ENCODE measurements around the gene SCARF2.
"Not testable (repeated sequence)": the region's sequence is repeated elsewhere in the genome, so short reads cannot be mapped to it uniquely, and the experiment has no call there.

SCARF2 gene

GRCh38 chr22:20456722-20457076 is 19.1 kb upstream of the SCARF2 start:
- Histone ChIP-seq H3K4me1 (ENCODE audit: control insufficient read depth in 1 of 2, insufficient read depth in 1 of 2, low read depth in 1 of 2, low read length in 1 of 2) (peaks cover 22 to 35% of the 10 kb centered on the region in 2 experiments), H3K36me3 (peaks cover 38% of the 10 kb centered on the region), H3K9me3 (no peaks in the 10 kb centered on the region), H3K4me3 (ENCODE audit: low read depth in 1 of 2, low read length in 1 of 2) (no peak overlapping the region), H3K27me3 (no peaks in the 10 kb centered on the region), H3K27ac (peak overlapping the region; percentile 43)
- TF ChIP-seq, protein P1, sequence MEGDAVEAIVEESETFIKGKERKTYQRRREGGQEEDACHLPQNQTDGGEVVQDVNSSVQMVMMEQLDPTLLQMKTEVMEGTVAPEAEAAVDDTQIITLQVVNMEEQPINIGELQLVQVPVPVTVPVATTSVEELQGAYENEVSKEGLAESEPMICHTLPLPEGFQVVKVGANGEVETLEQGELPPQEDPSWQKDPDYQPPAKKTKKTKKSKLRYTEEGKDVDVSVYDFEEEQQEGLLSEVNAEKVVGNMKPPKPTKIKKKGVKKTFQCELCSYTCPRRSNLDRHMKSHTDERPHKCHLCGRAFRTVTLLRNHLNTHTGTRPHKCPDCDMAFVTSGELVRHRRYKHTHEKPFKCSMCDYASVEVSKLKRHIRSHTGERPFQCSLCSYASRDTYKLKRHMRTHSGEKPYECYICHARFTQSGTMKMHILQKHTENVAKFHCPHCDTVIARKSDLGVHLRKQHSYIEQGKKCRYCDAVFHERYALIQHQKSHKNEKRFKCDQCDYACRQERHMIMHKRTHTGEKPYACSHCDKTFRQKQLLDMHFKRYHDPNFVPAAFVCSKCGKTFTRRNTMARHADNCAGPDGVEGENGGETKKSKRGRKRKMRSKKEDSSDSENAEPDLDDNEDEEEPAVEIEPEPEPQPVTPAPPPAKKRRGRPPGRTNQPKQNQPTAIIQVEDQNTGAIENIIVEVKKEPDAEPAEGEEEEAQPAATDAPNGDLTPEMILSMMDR (IDR thresholded peaks at IDR 0.05) = no peak

DNA sequence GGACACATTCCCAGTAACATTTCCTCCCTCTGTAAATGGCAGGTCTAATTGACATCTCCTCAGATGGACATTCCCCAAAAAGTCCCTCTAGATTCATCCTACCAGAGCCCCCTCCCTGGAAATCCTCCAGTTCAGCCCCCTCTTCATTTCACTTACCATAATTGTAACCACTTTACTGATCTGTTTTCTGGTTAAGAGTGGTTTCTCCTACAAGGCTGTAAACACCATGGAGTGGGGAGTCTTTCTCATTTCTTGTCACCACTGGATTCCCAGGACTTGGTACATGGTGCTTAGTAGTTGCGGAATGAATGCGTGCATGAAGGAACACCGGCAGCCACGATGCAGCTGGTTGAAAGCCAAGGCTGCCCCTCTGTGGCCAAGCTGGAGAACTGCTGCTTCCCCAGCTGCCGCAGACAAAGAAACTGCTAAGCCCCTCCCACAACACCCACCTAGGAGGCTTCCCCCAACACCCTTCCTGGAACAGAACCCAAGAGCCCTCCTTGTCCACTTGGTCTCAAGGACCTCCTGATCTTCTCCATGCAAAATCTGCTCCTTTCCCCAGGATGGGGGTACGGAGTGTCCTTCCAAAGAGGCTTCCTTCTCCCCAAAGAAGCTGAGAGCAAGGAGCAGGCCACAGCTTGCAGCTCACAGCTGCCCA is 18.6 kb upstream of the SCARF2 start:
- no peaks in the 10 kb centered on the region for H3K27me3 ChIP-seq
- H3K36me3 ChIP-seq = peaks cover 43% of the 10 kb centered on the region
- H3K27ac ChIP-seq = peak overlapping the region; percentile 43
- H3K9me3 ChIP-seq = no peaks in the 10 kb centered on the region
- no peak overlapping the region for H3K4me3 ChIP-seq (ENCODE audit: low read depth in 1 of 2, low read length in 1 of 2)
- H3K4me1 ChIP-seq (ENCODE audit: control insufficient read depth in 1 of 2, insufficient read depth in 1 of 2, low read depth in 1 of 2, low read length in 1 of 2) = peaks cover 22 to 32% of the 10 kb centered on the region in 2 experiments
- TF ChIP-seq, protein P1 (IDR thresholded peaks at IDR 0.05) = peak; percentile 95

- H3K27ac ChIP-seq = no peak overlapping the region
- peaks cover 22 to 32% of the 10 kb centered on the region in 2 experiments for H3K4me1 ChIP-seq (ENCODE audit: control insufficient read depth in 1 of 2, insufficient read depth in 1 of 2, low read depth in 1 of 2, low read length in 1 of 2)
- peaks cover 48% of the 10 kb centered on the region for H3K36me3 ChIP-seq
- H3K9me3 ChIP-seq = no peaks in the 10 kb centered on the region
- TF ChIP-seq, protein P1 (IDR thresholded peaks at IDR 0.05) = no peak
- H3K4me3 ChIP-seq (ENCODE audit: low read depth in 1 of 2, low read length in 1 of 2) = no peak overlapping the region
- H3K27me3 ChIP-seq = no peaks in the 10 kb centered on the region
Observed at GRCh38 chr22:20455709-20456063, 18.1 kb upstream of the SCARF2 start.

DNA sequence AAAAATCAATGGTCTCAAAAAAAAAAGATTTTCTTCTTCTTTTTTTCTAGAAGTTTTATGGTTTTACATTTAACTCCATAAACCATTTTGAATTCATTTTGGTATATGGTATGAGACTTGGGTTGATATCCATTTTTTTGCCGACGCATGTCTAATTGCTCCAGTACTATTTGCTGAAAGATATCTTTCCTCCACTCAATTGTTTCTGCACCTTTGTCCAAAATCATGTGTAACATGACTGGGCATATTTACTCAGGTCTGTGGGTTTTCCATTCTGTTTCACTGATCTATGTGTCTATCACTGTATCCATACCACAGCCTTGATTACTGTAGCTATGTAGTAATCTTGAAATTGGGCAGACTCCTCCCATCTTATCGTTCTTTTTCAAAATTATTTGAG is 15.6 kb upstream of the SCARF2 start:
- H3K4me3 ChIP-seq (ENCODE audit: low read depth in 1 of 2, low read length in 1 of 2) = no peak overlapping the region
- no peaks in the 10 kb centered on the region for H3K27me3 ChIP-seq
- peaks cover 22 to 32% of the 10 kb centered on the region in 2 experiments for H3K4me1 ChIP-seq (ENCODE audit: control insufficient read depth in 1 of 2, insufficient read depth in 1 of 2, low read depth in 1 of 2, low read length in 1 of 2)
- TF ChIP-seq, protein P1 (IDR thresholded peaks at IDR 0.05) = no peak
- H3K27ac ChIP-seq = no peak overlapping the region
- H3K36me3 ChIP-seq = peaks cover 49% of the 10 kb centered on the region
- no peaks in the 10 kb centered on the region for H3K9me3 ChIP-seq

DNA sequence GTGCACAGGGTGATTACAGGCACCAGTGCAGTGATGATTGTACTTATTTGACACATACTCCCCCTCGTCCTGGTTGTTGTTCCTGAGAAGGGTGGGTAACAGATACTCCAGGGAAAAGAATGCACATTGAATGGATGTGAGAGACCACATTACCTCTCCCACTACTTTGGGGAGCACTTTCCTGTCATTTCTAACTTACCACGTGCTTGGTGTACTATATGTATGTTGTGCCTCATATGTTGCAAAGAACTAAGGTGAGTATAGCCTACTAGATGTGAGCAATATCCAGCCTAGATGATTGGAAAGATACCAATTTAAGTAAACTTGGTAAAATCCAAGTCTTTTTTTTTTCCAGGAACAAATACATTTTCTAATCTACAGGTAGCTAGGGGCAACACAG is 14.3 kb upstream of the SCARF2 start:
- TF ChIP-seq, protein P1 (IDR thresholded peaks at IDR 0.05) = no peak

GRCh38 chr22:20451129-20451778 is 13.6 kb upstream of the SCARF2 start:
- not testable (repeated sequence) for H3K27me3 ChIP-seq; H3K9me3 ChIP-seq; H3K27ac ChIP-seq; H3K4me3 ChIP-seq (ENCODE audit: low read depth in 1 of 2, low read length in 1 of 2)
- Histone ChIP-seq H3K4me1 (ENCODE audit: control insufficient read depth in 1 of 2, insufficient read depth in 1 of 2, low read depth in 1 of 2, low read length in 1 of 2) (peaks cover 22 to 26% of the 10 kb centered on the region in 2 experiments), H3K36me3 (peaks cover 41% of the 10 kb centered on the region)

More for the DNA sequence above, 14.3 kb upstream of the SCARF2 start:
- peaks cover 22 to 32% of the 10 kb centered on the region in 2 experiments for H3K4me1 ChIP-seq (ENCODE audit: control insufficient read depth in 1 of 2, insufficient read depth in 1 of 2, low read depth in 1 of 2, low read length in 1 of 2)
- no peak overlapping the region for H3K27ac ChIP-seq
- H3K9me3 ChIP-seq = no peaks in the 10 kb centered on the region
- H3K27me3 ChIP-seq = no peaks in the 10 kb centered on the region
- H3K4me3 ChIP-seq (ENCODE audit: low read depth in 1 of 2, low read length in 1 of 2) = no peak overlapping the region
- H3K36me3 ChIP-seq = peaks cover 41% of the 10 kb centered on the region

Measured in neutrophil (primary cell).